ENCODE results near the gene SUN3. TPM values are rescaled to one million over a fixed set of nuclear protein-coding genes. Genes with fewer than 3 reads are reported as not detected.

The SUN3 gene
- total RNA-seq, 1 donor from 2014 or later: not detected

- TF ChIP-seq POLR2A (IDR thresholded peaks at IDR 0.05): no peak
- no peak for TF ChIP-seq CTCF (IDR thresholded peaks at IDR 0.05)
- TF ChIP-seq POLR2AphosphoS5 (IDR thresholded peaks at IDR 0.05; ENCODE audit: insufficient read depth in 1 of 2, low read depth in 1 of 2): no peak
- intact Hi-C loops (cut with DNase I): loop anchor here (5.0 kb wide), 1 partner anchor 158 kb away; no protein-coding TSS in a partner anchor
- H3K9me3 ChIP-seq: no peaks in the 10 kb centered on the region
- no peak overlapping the region for H3K4me3 ChIP-seq
- no peaks in the 10 kb centered on the region for H3K27me3 ChIP-seq
- peaks cover 0 to 9% of the 10 kb centered on the region in 2 donors for H3K36me3 ChIP-seq
- no peak overlapping the region for H3K27ac ChIP-seq
- peaks cover 7% of the 10 kb centered on the region for H3K4me1 ChIP-seq
- DNase-seq (ENCODE audit: extremely low spot score in 2 of 2): peak; percentile 34 to 55
Measured at GRCh38 chr7:47949703-47950102, 79.2 kb downstream of the SUN3 start.

GRCh38 chr7:47948141-47948790 lies 80.6 kb downstream of the SUN3 start, which contains the start of gene PKD1L1:
Gene PKD1L1 (minus strand): TSS chr7:47948466. CDS start chr7:47948440, 26 bp downstream.
- no peak within 1 kb of the TSS for H3K4me3 ChIP-seq
- H3K36me3 ChIP-seq: no peaks in the 10 kb centered on the region
- peak; percentile 44 to 52 for DNase-seq (ENCODE audit: extremely low spot score in 2 of 2)
- intact Hi-C loops (cut with DNase I): loop anchor here (5.0 kb wide), 1 partner anchor 159 kb away; no protein-coding TSS in a partner anchor
- H3K4me1 ChIP-seq: peaks cover 7% of the 10 kb centered on the region
- H3K9me3 ChIP-seq: no peaks in the 10 kb centered on the region
- H3K27me3 ChIP-seq: no peaks in the 10 kb centered on the region
- no peak within 1 kb of the TSS for H3K27ac ChIP-seq
- TF ChIP-seq CTCF (IDR thresholded peaks at IDR 0.05): no peak
- TF ChIP-seq POLR2AphosphoS5 (IDR thresholded peaks at IDR 0.05; ENCODE audit: insufficient read depth in 1 of 2, low read depth in 1 of 2): no peak
- TF ChIP-seq POLR2A (IDR thresholded peaks at IDR 0.05): no peak

- intact Hi-C loops (cut with DNase I): loop anchor here (5.0 kb wide), 1 partner anchor 160 kb away; no protein-coding TSS in a partner anchor
- H3K27ac ChIP-seq: no peak overlapping the region
- TF ChIP-seq POLR2A (IDR thresholded peaks at IDR 0.05): no peak
- TF ChIP-seq CTCF (IDR thresholded peaks at IDR 0.05): no peak
- TF ChIP-seq POLR2AphosphoS5 (IDR thresholded peaks at IDR 0.05; ENCODE audit: insufficient read depth in 1 of 2, low read depth in 1 of 2): no peak
- no peaks in the 10 kb centered on the region for H3K36me3 ChIP-seq
- H3K4me1 ChIP-seq: peaks cover 7% of the 10 kb centered on the region
- DNase-seq (ENCODE audit: extremely low spot score in 2 of 2): peak; percentile 72 to 74
- no peaks in the 10 kb centered on the region for H3K9me3 ChIP-seq
- H3K27me3 ChIP-seq: no peaks in the 10 kb centered on the region
- no peak overlapping the region for H3K4me3 ChIP-seq
Measured at GRCh38 chr7:47947355-47947749, 81.6 kb downstream of the SUN3 start.

GRCh38 chr7:47946581-47947354 lies 82.1 kb downstream of the SUN3 start:
- Histone ChIP-seq H3K4me1 (peaks cover 7% of the 10 kb centered on the region), H3K36me3 (no peaks in the 10 kb centered on the region), H3K27ac (no peak overlapping the region), H3K27me3 (no peaks in the 10 kb centered on the region), H3K9me3 (no peaks in the 10 kb centered on the region), H3K4me3 (no peak overlapping the region)
- intact Hi-C loops (cut with DNase I): loop anchor here (5.0 kb wide), 1 partner anchor 161 kb away; no protein-coding TSS in a partner anchor
- peak; percentile 31 to 49 for DNase-seq (ENCODE audit: extremely low spot score in 2 of 2)
- TF ChIP-seq POLR2A (IDR thresholded peaks at IDR 0.05) (no peak), CTCF (IDR thresholded peaks at IDR 0.05) (no peak), POLR2AphosphoS5 (IDR thresholded peaks at IDR 0.05; ENCODE audit: insufficient read depth in 1 of 2, low read depth in 1 of 2) (no peak)

Data from vagina (tissue), 2 donors.